ENCODE measurements around the gene GRM1. TPM values are rescaled to one million over a fixed set of nuclear protein-coding genes. Genes with fewer than 3 reads are reported as not detected.

GRM1 gene
- total and polyA plus RNA-seq, 2 donors (not counting 1 experiment from before 2014, with no cell fraction given): not detected

DNA sequence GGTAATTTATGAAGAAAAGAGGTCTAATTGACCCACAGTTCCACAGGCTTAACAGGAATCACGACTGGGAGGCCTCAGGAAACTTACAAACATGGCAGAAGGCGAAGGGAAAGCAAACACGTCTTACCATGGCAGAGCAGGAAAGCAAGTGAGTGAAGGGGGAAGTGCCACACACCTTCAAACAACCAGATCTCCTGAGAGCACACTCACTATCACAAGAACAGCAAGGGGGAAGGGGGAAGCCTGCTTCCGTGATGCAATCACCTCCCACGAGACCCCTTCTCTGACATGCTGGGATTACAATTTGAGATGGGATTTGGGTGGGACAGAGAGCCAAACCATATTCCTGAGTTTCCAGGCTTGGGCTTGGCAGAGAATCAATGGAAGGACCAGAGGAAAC, 390.7 kb downstream of the GRM1 start:
- H3K4me1 Mint-ChIP-seq: no peaks in the 10 kb centered on the region
- 60% methylated on average over 1 of the region's 5 CpGs for WGBS (ENCODE audit: insufficient coverage)
- no peaks in the 10 kb centered on the region for H3K27me3 ChIP-seq (replicated peaks in 1 of 4; ENCODE audit: control extremely low read depth in 1 of 4, control insufficient read depth in 3 of 4, insufficient read depth in 4 of 4, low read length in 3 of 4)
- H3K4me2 ChIP-seq (replicated peaks; ENCODE audit: low read depth, low read length, poor library complexity, severe bottlenecking): no peak overlapping the region
- no peak for ATAC-seq (ENCODE audit: low read depth)
- no peak overlapping the region for H3K4me3 Mint-ChIP-seq
- POLR2A ChIA-PET: no interaction called here
- no peaks in the 10 kb centered on the region for H3K9me3 Mint-ChIP-seq (ENCODE audit: insufficient read depth)
- no peak overlapping the region for H3K9ac ChIP-seq (ENCODE audit: low read length)
- H4K20me1 ChIP-seq (ENCODE audit: control insufficient read depth, insufficient read depth, low read length, poor library complexity, severe bottlenecking): no peaks in the 10 kb centered on the region
- H3K27me3 Mint-ChIP-seq: no peaks in the 10 kb centered on the region
- DNase-seq: no peak
- no peaks in the 10 kb centered on the region for H3K9me3 ChIP-seq (ENCODE audit: control extremely low read depth in 1 of 3, control insufficient read depth in 2 of 3, insufficient read depth in 1 of 3, low read length in 2 of 3)
- no peak overlapping the region for H3K27ac Mint-ChIP-seq
- CTCF ChIA-PET: no interaction called here
- H3K79me2 ChIP-seq (ENCODE audit: control insufficient read depth, insufficient read depth, low read length): no peaks in the 10 kb centered on the region
- TF ChIP-seq EZH2 (IDR thresholded peaks at IDR 0.05; ENCODE audit: borderline replicate concordance, insufficient read depth, low read depth, low read length, poor library complexity, severe bottlenecking) (no peak), CTCF (IDR thresholded peaks at IDR 0.05) (no peak)
- H3K27ac ChIP-seq (ENCODE audit: low read length in 2 of 2): no peak overlapping the region
- no peak overlapping the region for H3K4me3 ChIP-seq (ENCODE audit: control extremely low read depth in 1 of 5, extremely low read depth in 1 of 5, insufficient read depth in 1 of 5, low read depth in 2 of 5, low read length in 4 of 5)
- intact Hi-C loops (cut with micrococcal nuclease): no loop called here
- H3K36me3 ChIP-seq (replicated peaks in 1 of 2; ENCODE audit: control extremely low read depth in 1 of 2, control insufficient read depth in 1 of 2, extremely low read depth in 1 of 2, insufficient read depth in 2 of 2, low read length in 1 of 2): no peaks in the 10 kb centered on the region
- H2AFZ ChIP-seq (ENCODE audit: insufficient read depth, low read depth, low read length, poor library complexity, severe bottlenecking): no peak overlapping the region
- no peaks in the 10 kb centered on the region for H3K4me1 ChIP-seq (ENCODE audit: control insufficient read depth in 2 of 2, insufficient read depth in 2 of 2, low read length in 2 of 2)

DNA sequence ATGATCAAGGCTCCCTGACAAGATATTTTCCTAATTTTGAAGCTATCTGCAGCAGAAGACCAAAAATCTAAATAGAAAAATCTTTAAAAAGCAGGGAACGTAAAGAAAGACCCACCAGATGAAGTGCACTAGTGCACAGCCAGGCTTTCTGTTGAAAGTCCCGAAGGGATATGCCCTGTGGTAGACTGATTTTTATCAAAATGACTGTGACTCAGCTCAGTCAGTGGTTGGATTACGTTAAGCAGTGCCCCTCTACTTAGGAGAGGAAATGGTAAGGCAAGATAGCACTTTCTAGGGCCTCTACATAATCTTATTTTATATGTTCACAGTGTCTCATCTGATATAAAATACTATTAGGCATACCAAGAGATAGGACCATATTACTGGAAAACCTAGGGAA, 391.4 kb downstream of the GRM1 start:
- Histone ChIP-seq H3K79me2 (ENCODE audit: control insufficient read depth, insufficient read depth, low read length) (no peaks in the 10 kb centered on the region), H3K4me3 (ENCODE audit: control extremely low read depth in 1 of 5, extremely low read depth in 1 of 5, insufficient read depth in 1 of 5, low read depth in 2 of 5, low read length in 4 of 5) (no peak overlapping the region), H4K20me1 (ENCODE audit: control insufficient read depth, insufficient read depth, low read length, poor library complexity, severe bottlenecking) (no peaks in the 10 kb centered on the region), H3K36me3 (replicated peaks in 1 of 2; ENCODE audit: control extremely low read depth in 1 of 2, control insufficient read depth in 1 of 2, extremely low read depth in 1 of 2, insufficient read depth in 2 of 2, low read length in 1 of 2) (no peaks in the 10 kb centered on the region), H2AFZ (ENCODE audit: insufficient read depth, low read depth, low read length, poor library complexity, severe bottlenecking) (no peak overlapping the region), H3K4me2 (replicated peaks; ENCODE audit: low read depth, low read length, poor library complexity, severe bottlenecking) (no peak overlapping the region), H3K27me3 (replicated peaks in 1 of 4; ENCODE audit: control extremely low read depth in 1 of 4, control insufficient read depth in 3 of 4, insufficient read depth in 4 of 4, low read length in 3 of 4) (no peaks in the 10 kb centered on the region), H3K27ac (ENCODE audit: low read length in 2 of 2) (no peak overlapping the region), H3K4me1 (ENCODE audit: control insufficient read depth in 2 of 2, insufficient read depth in 2 of 2, low read length in 2 of 2) (no peaks in the 10 kb centered on the region), H3K9me3 (ENCODE audit: control extremely low read depth in 1 of 3, control insufficient read depth in 2 of 3, insufficient read depth in 1 of 3, low read length in 2 of 3) (no peaks in the 10 kb centered on the region), H3K9ac (ENCODE audit: low read length) (no peak overlapping the region)
- CTCF ChIA-PET: no interaction called here
- Mint-ChIP-seq H3K9me3 (ENCODE audit: insufficient read depth) (no peaks in the 10 kb centered on the region), H3K27ac (no peak overlapping the region), H3K4me3 (no peak overlapping the region), H3K27me3 (no peaks in the 10 kb centered on the region), H3K4me1 (no peaks in the 10 kb centered on the region)
- DNase-seq (no peak), ATAC-seq (ENCODE audit: low read depth) (no peak)
- POLR2A ChIA-PET: no interaction called here
- intact Hi-C loops (cut with micrococcal nuclease): no loop called here
- TF ChIP-seq EZH2 (IDR thresholded peaks at IDR 0.05; ENCODE audit: borderline replicate concordance, insufficient read depth, low read depth, low read length, poor library complexity, severe bottlenecking) (no peak), CTCF (IDR thresholded peaks at IDR 0.05) (no peak)
- 88% methylated on average over 2 of the region's 3 CpGs for WGBS (ENCODE audit: insufficient coverage)

All from B cell (primary cell).